GM21447 (cell line): ENCODE measurements around the gene SLCO3A1.
"Not testable (repeated sequence)": the region's sequence is repeated elsewhere in the genome, so short reads cannot be mapped to it uniquely, and the experiment has no call there.

Experiments
- ATAC-seq: cut with Tn5 transposase; IDR thresholded peaks from one replicate; pipeline ENCODE4 v1.9.1; 2021; ENCODE audit not compliant: unreplicated experiment

SLCO3A1 gene

GRCh38 chr15:92184142-92184541, 330.6 kb downstream of the SLCO3A1 start:
- ATAC-seq: no peak

GRCh38 chr15:92184679-92185230, 331.2 kb downstream of the SLCO3A1 start:
- no peak for ATAC-seq

- ATAC-seq: no peak
Measured at GRCh38 chr15:92187975-92188374, 334.5 kb downstream of the SLCO3A1 start.

GRCh38 chr15:92189166-92189565, 335.7 kb downstream of the SLCO3A1 start:
- no peak for ATAC-seq

GRCh38 chr15:92195241-92195640, 341.7 kb downstream of the SLCO3A1 start:
- no peak for ATAC-seq

GRCh38 chr15:92196342-92196741, 342.8 kb downstream of the SLCO3A1 start:
- ATAC-seq: no peak

- no peak for ATAC-seq
Measured at GRCh38 chr15:92197746-92198145, 344.2 kb downstream of the SLCO3A1 start.

GRCh38 chr15:92200891-92201290, 347.4 kb downstream of the SLCO3A1 start:
- ATAC-seq: no peak

GRCh38 chr15:92205255-92205739, 351.8 kb downstream of the SLCO3A1 start:
- ATAC-seq: no peak

GRCh38 chr15:92207601-92208000, 354.1 kb downstream of the SLCO3A1 start:
- not testable (repeated sequence) for ATAC-seq
